Measurements from ENCODE around the gene CRYGB.

DNA sequence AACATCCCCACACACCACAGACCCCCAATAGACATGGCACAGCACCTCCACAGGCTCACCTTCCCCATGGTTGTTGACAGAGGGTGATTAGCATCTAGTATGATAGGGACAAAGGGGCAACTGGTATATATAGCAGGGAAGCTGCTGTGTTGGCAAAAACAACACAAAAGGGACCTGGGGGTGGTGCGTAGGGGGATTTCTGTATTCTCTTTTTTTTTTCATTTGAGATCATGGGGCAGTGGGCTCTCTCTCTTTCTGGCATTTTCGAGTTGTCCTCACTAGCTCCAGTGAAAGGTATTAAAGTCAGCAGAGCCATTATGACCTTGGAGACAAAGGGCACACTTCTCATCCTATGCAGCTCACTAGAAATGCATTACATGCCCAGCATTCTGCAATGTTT lies 17.5 kb upstream of the CRYGB start, which contains the start of gene CRYGA:
- no peak for TF ChIP-seq POLR2A (IDR thresholded peaks at IDR 0.05)
- TF ChIP-seq, protein P1, sequence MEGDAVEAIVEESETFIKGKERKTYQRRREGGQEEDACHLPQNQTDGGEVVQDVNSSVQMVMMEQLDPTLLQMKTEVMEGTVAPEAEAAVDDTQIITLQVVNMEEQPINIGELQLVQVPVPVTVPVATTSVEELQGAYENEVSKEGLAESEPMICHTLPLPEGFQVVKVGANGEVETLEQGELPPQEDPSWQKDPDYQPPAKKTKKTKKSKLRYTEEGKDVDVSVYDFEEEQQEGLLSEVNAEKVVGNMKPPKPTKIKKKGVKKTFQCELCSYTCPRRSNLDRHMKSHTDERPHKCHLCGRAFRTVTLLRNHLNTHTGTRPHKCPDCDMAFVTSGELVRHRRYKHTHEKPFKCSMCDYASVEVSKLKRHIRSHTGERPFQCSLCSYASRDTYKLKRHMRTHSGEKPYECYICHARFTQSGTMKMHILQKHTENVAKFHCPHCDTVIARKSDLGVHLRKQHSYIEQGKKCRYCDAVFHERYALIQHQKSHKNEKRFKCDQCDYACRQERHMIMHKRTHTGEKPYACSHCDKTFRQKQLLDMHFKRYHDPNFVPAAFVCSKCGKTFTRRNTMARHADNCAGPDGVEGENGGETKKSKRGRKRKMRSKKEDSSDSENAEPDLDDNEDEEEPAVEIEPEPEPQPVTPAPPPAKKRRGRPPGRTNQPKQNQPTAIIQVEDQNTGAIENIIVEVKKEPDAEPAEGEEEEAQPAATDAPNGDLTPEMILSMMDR (IDR thresholded peaks at IDR 0.05) = no peak

Measured in gastroesophageal sphincter (tissue), 3 donors.